Stimulated activated CD8-positive, alpha-beta memory T cell treated with anti-CD3 and anti-CD28 coated beads, Interleukin-15, amount 100 ng/mL, for 48 hours (primary cell): Measurements from ENCODE around the gene RDH12.
A peak's percentile ranks its signal among the peaks of the same experiment; 100 is the strongest.
"Not testable (repeated sequence)": the region's sequence is repeated elsewhere in the genome, so short reads cannot be mapped to it uniquely, and the experiment has no call there.

ENCODE experiments used
- DNase-seq, 2 donors: peaks; one replicate each; pipeline ENCODE4 v3.0.0-alpha.2; 2020; ENCODE audit warnings: low read depth in 2 of 2

RDH12 gene

GRCh38 chr14:67701492-67701891 lies at the start of gene RDH12:
TSS of gene RDH12 (plus strand) at chr14:67701886. CDS start at chr14:67722643, 20,757 bp downstream.
- DNase-seq = not testable (repeated sequence)

- DNase-seq = no peak
Observed at GRCh38 chr14:67652189-67652588, 49.5 kb upstream of the RDH12 start.

GRCh38 chr14:67653651-67654280 lies 47.9 kb upstream of the RDH12 start:
- no peak for DNase-seq

GRCh38 chr14:67663633-67664032 lies 38.1 kb upstream of the RDH12 start:
- DNase-seq = no peak

GRCh38 chr14:67665868-67666267 lies 35.8 kb upstream of the RDH12 start:
- no peak for DNase-seq

- no peak for DNase-seq
Observed at GRCh38 chr14:67666750-67667449, 34.8 kb upstream of the RDH12 start.

GRCh38 chr14:67668559-67668958 lies 33.1 kb upstream of the RDH12 start:
- no peak for DNase-seq

- no peak for DNase-seq
Observed at GRCh38 chr14:67673451-67673850, 28.2 kb upstream of the RDH12 start.

GRCh38 chr14:67674139-67674479 lies 27.6 kb upstream of the RDH12 start:
- DNase-seq = no peak

GRCh38 chr14:67674480-67675218 lies 27.0 kb upstream of the RDH12 start, which contains the start of gene VTI1B:
TSS of gene VTI1B (minus strand) at chr14:67674632. CDS start at chr14:67674489, 143 bp downstream.
- peak; percentile 63 to 73 for DNase-seq

- no peak for DNase-seq
Observed at GRCh38 chr14:67675219-67675582, 26.5 kb upstream of the RDH12 start.

GRCh38 chr14:67679006-67679405 lies 22.7 kb upstream of the RDH12 start:
- DNase-seq = no peak

- no peak for DNase-seq
Observed at GRCh38 chr14:67680121-67680602, 21.5 kb upstream of the RDH12 start.

- DNase-seq = no peak
Observed at GRCh38 chr14:67680941-67681340, 20.7 kb upstream of the RDH12 start.

- no peak for DNase-seq
Observed at GRCh38 chr14:67683842-67684241, 17.8 kb upstream of the RDH12 start.

GRCh38 chr14:67690011-67690410 lies 11.7 kb upstream of the RDH12 start:
- no peak for DNase-seq

GRCh38 chr14:67694791-67695393 lies 6.8 kb upstream of the RDH12 start:
- DNase-seq = peak; percentile 73 to 76

GRCh38 chr14:67695394-67695949 lies 6.2 kb upstream of the RDH12 start, which contains the start of gene RDH11:
TSS of gene RDH11 (minus strand) at chr14:67695764. CDS start at chr14:67695703, 61 bp downstream.
- peak; percentile 69 to 80 for DNase-seq

GRCh38 chr14:67697006-67697405 lies 4.7 kb upstream of the RDH12 start:
- DNase-seq = no peak

GRCh38 chr14:67698179-67698578 lies 3.5 kb upstream of the RDH12 start:
- DNase-seq = no peak

- no peak for DNase-seq
Observed at GRCh38 chr14:67703997-67704396, 2.3 kb downstream of the RDH12 start.
